Peyer's patch (tissue), 4 donors: ENCODE data around the gene SLC66A2. TPM values are rescaled to one million over a fixed set of nuclear protein-coding genes. Genes with fewer than 3 reads are reported as not detected.

ENCODE experiments used
- DNase-seq, 3 donors: peaks; one replicate each; pipeline ENCODE4 v3.0.0-alpha.2; 2017 to 2019
- H3K27ac ChIP-seq, 4 donors: fragments of 200-600 bp; sonication (generic); one replicate each; pipeline ENCODE4 v1.5.1; 2016 to 2019
- H3K27me3 ChIP-seq, 2 donors: fragments of 200-600 bp; sonication (generic); one replicate each; pipeline ENCODE4 v1.5.1; 2019
- H3K36me3 ChIP-seq, 3 donors: fragments of 200-600 bp; sonication (generic); one replicate each; pipeline ENCODE4 v1.5.1; 2016 to 2019
- H3K4me1 ChIP-seq, 4 donors: fragments of 200-600 bp; sonication (generic); one replicate each; pipeline ENCODE4 v1.5.1; 2016 to 2019
- H3K4me3 ChIP-seq, 4 donors: fragments of 200-600 bp; sonication (generic); 1 replicate in 3 of 4; 2 replicates in 1 of 4; pipeline ENCODE4 v1.5.1; 2016 to 2019; ENCODE audit warnings: mild to moderate bottlenecking in 1 of 4
- H3K9me3 ChIP-seq, 4 donors: fragments of 200-600 bp; sonication (generic); one replicate each; pipeline ENCODE4 v1.5.1; 2016 to 2019; ENCODE audit warnings: mild to moderate bottlenecking in 1 of 4
- POLR2A ChIP-seq, 2 donors: fragments of 450-650 bp; IDR thresholded peaks; one replicate each; pipeline ENCODE4 v1.5.1; 2017; ENCODE audit warnings: antibody characterized with exemption in 2 of 2, mild to moderate bottlenecking in 2 of 2, moderate library complexity in 2 of 2
- total RNA-seq, 4 donors: library from RNA; depleted of rRNA; stranded (reverse); fragments of >200 nt; gene quantifications; one replicate each; pipeline ENCODE4 v1.1.0, GENCODE V29; 2016
- TF ChIP-seq, protein P1 (sequence below), 6 experiments: fragments of 450-650 bp in 4 of 6; fragments of 200-600 bp in 2 of 6; sonication (generic) in 1 of 6; IDR thresholded peaks; one replicate each; pipeline ENCODE4 v1.5.1; 2017 to 2019; ENCODE audit warnings: antibody characterized with exemption in 6 of 6, mild to moderate bottlenecking in 3 of 6, moderate library complexity in 1 of 6

SLC66A2 gene
- total RNA-seq, 4 donors from 2014 or later = 28.0 to 41.4 (median 34.9) TPM

DNA sequence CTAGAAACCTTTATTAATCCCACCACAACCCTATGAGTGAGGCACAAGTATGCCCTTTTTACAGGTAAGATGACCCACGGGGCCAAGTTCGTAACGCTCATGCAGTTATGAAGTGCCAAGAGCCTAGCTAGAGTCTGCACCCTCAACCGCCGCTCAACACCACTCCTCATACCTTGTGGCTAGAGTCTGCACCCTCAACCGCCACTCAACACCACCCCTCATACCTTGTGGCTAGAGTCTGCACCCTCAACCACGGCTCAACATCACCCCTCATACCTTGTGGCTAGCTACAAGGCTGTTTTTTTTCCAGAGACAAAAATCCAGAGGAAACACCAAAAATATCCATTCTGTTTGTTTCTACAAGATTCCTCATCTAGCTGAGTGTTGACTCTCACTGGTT is 32.3 kb upstream of the SLC66A2 start:
- no peak for DNase-seq
- peaks cover 0 to 7% (median 0%) of the 10 kb centered on the region in 3 donors for H3K36me3 ChIP-seq
- TF ChIP-seq, protein P1, sequence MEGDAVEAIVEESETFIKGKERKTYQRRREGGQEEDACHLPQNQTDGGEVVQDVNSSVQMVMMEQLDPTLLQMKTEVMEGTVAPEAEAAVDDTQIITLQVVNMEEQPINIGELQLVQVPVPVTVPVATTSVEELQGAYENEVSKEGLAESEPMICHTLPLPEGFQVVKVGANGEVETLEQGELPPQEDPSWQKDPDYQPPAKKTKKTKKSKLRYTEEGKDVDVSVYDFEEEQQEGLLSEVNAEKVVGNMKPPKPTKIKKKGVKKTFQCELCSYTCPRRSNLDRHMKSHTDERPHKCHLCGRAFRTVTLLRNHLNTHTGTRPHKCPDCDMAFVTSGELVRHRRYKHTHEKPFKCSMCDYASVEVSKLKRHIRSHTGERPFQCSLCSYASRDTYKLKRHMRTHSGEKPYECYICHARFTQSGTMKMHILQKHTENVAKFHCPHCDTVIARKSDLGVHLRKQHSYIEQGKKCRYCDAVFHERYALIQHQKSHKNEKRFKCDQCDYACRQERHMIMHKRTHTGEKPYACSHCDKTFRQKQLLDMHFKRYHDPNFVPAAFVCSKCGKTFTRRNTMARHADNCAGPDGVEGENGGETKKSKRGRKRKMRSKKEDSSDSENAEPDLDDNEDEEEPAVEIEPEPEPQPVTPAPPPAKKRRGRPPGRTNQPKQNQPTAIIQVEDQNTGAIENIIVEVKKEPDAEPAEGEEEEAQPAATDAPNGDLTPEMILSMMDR (IDR thresholded peaks at IDR 0.05) = no peak
- no peak for TF ChIP-seq POLR2A (IDR thresholded peaks at IDR 0.05)
- H3K27me3 ChIP-seq = no peaks in the 10 kb centered on the region
- no peaks in the 10 kb centered on the region for H3K9me3 ChIP-seq
- no peak overlapping the region for H3K27ac ChIP-seq
- no peak overlapping the region for H3K4me3 ChIP-seq
- peaks cover 0 to 22% (median 7%) of the 10 kb centered on the region in 4 donors for H3K4me1 ChIP-seq

DNA sequence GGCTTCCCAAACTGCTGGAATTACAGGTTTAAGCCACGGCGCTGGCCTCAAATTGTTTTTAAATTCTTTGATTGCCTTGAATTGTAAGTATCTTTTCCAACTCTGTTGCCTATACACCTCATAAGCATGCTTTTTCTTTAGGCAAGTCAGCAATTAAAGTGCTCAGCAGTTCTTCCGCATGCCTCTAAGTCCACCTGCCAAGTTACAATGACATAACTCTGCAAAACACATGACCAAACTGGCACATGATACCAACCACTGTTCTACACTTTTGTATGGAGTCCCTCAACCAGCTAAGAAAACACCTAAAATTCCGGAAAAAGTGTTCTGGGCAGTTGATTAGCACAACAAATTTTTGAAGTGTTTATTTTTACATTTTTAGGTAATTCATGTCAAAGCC is 31.8 kb upstream of the SLC66A2 start:
- H3K36me3 ChIP-seq = peaks cover 0 to 7% (median 0%) of the 10 kb centered on the region in 3 donors
- H3K4me1 ChIP-seq = peaks cover 0 to 22% (median 7%) of the 10 kb centered on the region in 4 donors
- no peak overlapping the region for H3K4me3 ChIP-seq
- H3K27me3 ChIP-seq = no peaks in the 10 kb centered on the region
- DNase-seq = no peak
- H3K27ac ChIP-seq = no peak overlapping the region
- no peak for TF ChIP-seq POLR2A (IDR thresholded peaks at IDR 0.05)
- TF ChIP-seq, protein P1 (IDR thresholded peaks at IDR 0.05) = no peak
- H3K9me3 ChIP-seq = no peaks in the 10 kb centered on the region

DNA sequence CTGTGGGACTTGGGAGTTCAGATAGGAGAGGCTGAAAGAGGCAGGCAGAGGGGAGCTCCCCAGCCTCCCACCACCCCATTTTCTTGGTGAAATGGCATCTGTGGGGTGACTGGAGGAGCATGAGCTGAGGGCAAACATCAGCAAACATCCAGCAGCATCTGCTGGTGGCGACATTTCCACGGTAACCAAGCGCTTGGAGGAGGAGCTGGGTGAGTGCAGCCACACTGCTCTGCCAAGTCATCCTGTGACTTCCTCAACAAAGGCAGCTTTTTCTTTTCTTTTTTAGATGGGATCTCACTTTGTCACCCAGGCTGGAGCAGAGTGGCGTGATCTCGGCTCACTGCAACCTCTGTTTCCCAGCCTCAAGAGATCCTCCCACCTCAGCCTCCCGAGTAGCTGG is 31.3 kb upstream of the SLC66A2 start:
- Histone ChIP-seq H3K27ac (no peak overlapping the region), H3K9me3 (no peaks in the 10 kb centered on the region), H3K4me1 (peaks cover 0 to 22% (median 7%) of the 10 kb centered on the region in 4 donors), H3K4me3 (no peak overlapping the region), H3K36me3 (peaks cover 0 to 7% (median 0%) of the 10 kb centered on the region in 3 donors), H3K27me3 (no peaks in the 10 kb centered on the region)
- TF ChIP-seq, protein P1 (IDR thresholded peaks at IDR 0.05) = no peak
- DNase-seq = no peak

DNA sequence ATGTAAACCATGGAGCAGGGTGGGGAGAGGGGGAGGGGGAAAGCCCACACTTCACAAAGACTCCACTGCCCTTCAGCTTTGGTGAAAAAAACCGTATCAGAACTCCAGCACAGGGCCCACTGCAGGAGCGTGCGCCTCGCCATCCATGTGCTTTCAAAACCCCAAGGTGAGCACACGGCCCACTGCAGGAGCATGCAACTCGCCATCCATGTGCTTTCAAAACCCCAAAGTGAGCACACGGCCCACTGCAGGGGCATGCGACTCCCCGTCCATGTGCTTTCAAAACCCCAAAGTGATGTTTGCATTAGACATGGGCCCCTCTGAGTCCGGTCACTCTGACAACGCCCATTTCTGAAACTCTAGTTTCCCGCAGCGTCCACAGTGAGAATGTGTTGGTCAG is 29.1 kb upstream of the SLC66A2 start:
- Histone ChIP-seq H3K27ac (no peak overlapping the region), H3K27me3 (no peaks in the 10 kb centered on the region), H3K4me3 (no peak overlapping the region), H3K9me3 (no peaks in the 10 kb centered on the region), H3K36me3 (peaks cover 0 to 11% (median 0%) of the 10 kb centered on the region in 3 donors), H3K4me1 (peaks cover 0 to 7% (median 0%) of the 10 kb centered on the region in 4 donors)
- TF ChIP-seq, protein P1 (IDR thresholded peaks at IDR 0.05) = no peak
- no peak for TF ChIP-seq POLR2A (IDR thresholded peaks at IDR 0.05)
- DNase-seq = no peak

DNA sequence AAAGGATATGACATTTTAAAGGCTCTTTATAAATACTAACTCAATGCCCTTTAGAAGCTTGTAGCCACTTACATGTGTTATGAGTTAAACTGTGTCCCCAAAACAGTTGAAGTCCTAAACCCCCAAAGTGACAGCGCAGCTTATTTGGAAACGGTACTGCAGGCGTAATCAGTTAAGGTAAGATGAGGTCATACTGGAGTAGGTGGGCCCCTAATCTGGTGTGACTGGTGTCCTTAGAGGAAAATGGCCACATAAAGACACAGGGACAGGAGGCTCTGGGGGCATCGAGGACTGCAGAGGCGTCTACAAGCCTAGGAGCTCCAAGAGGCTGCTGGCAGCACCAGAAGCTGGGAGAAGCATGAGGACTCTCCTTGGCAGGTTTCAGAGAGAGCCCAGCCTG is 28.4 kb upstream of the SLC66A2 start:
- Histone ChIP-seq H3K4me1 (peaks cover 0 to 7% (median 0%) of the 10 kb centered on the region in 4 donors), H3K36me3 (peaks cover 0 to 17% (median 0%) of the 10 kb centered on the region in 3 donors), H3K27me3 (no peaks in the 10 kb centered on the region), H3K4me3 (no peak overlapping the region), H3K9me3 (no peaks in the 10 kb centered on the region), H3K27ac (no peak overlapping the region)
- TF ChIP-seq, protein P1 (IDR thresholded peaks at IDR 0.05) = no peak
- TF ChIP-seq POLR2A (IDR thresholded peaks at IDR 0.05) = no peak
- DNase-seq = no peak
